H1 (cell line): ENCODE results near the gene ZBTB7A. TPM values are rescaled to one million over a fixed set of nuclear protein-coding genes. Genes with fewer than 3 reads are reported as not detected.

Experiments
- CBX5 ChIP-seq: fragments of 300-800, 300-1000 bp; sonication (generic); IDR thresholded peaks from 2 replicates; pipeline ENCODE4 v1.7.1; 2016; ENCODE audit warnings: antibody characterized with exemption, low read length, low read depth
- RBBP5 ChIP-seq: IDR thresholded peaks from 2 replicates; pipeline ENCODE4 v1.7.1; 2012; ENCODE audit warnings: low read depth, mild to moderate bottlenecking, inconsistent platforms, low read length, moderate library complexity, borderline replicate concordance
- SIX5 ChIP-seq: IDR thresholded peaks from 2 replicates; pipeline ENCODE4 v1.6.1; 2011; ENCODE audit warnings: mild to moderate bottlenecking, low read depth, low read length
- polyA plus RNA-seq, 7 experiments: library from polyadenylated mRNA; depleted of rRNA in 3 of 7; stranded (reverse) in 5 of 7; unstranded in 2 of 7; fragments of >200 nt in 5 of 7; fragments of 200-250 nt in 2 of 7; gene quantifications; 1 replicate in 5 of 7; 2 replicates in 1 of 7; 4 replicates in 1 of 7; pipeline versions ENCODE4 v1.2.1 to v1.2.3, GENCODE V29; 2011 to 2013; ENCODE audit warnings: missing spikeins in 2 of 7, mixed read lengths in 2 of 7
- total RNA-seq: library from RNA; stranded (reverse); fragmentation: NEBNext Ultra II Directional; extraction: Animal tissue kit (Norgen Biotek cat#: 25700); gene quantifications from 2 replicates; pipeline ENCODE4 v1.2.1, GENCODE V29; 2021

ZBTB7A gene
- total and polyA plus RNA-seq, 2 of the 8 experiments (the other 6 are each of a cell fraction or from before 2014, with no cell fraction given) = 5.6 to 17.8 TPM

GRCh38 chr19:4108767-4109625, 42.3 kb upstream of the ZBTB7A start (continued):
- TF ChIP-seq RBBP5 (no peak), SIX5 (no peak), CBX5 (no peak)
